Fibroblast of lung (primary cell): ENCODE data around the gene ZSCAN18. TPM values are rescaled to one million over a fixed set of nuclear protein-coding genes. Genes with fewer than 3 reads are reported as not detected.

Source experiments
- DNase-seq, 2 donors: peaks; one replicate each; pipeline versions ENCODE4 v3.0.0 to v3.0.0-alpha.2; 2010; ENCODE audit warnings: low read depth in 2 of 2
- H2AFZ ChIP-seq: 2 replicates; pipeline ENCODE4 v1.5.1; 2012; ENCODE audit warnings: low read length, control low read depth, inconsistent platforms
- H3K27ac ChIP-seq: 2 replicates; pipeline ENCODE4 v1.5.1; 2011; ENCODE audit warnings: low read length, control low read depth; ENCODE audit not compliant: insufficient read depth
- H3K27me3 ChIP-seq: 2 replicates; pipeline ENCODE4 v1.5.1; 2011; ENCODE audit warnings: mild to moderate bottlenecking, low read length; ENCODE audit not compliant: control insufficient read depth, insufficient read depth
- H3K36me3 ChIP-seq: 2 replicates; pipeline ENCODE4 v1.5.1; 2011; ENCODE audit warnings: low read length; ENCODE audit not compliant: control insufficient read depth, insufficient read depth
- H3K4me1 ChIP-seq: 2 replicates; pipeline ENCODE4 v1.5.1; 2011; ENCODE audit warnings: low read length; ENCODE audit not compliant: control insufficient read depth, insufficient read depth; ENCODE audit errors: extremely low read depth
- H3K4me2 ChIP-seq: 2 replicates; pipeline ENCODE4 v1.5.1; 2011; ENCODE audit warnings: low read length, control low read depth; ENCODE audit not compliant: insufficient read depth; ENCODE audit errors: extremely low read depth
- H3K4me3 ChIP-seq, 4 experiments: fragments of 200-600 bp in 1 of 4; sonication (generic) in 1 of 4; replicated peaks in 1 of 4; 2 replicates each; pipeline ENCODE4 v1.5.1; 2011 to 2016; ENCODE audit warnings: low read length in 4 of 4, low read depth in 3 of 4, mild to moderate bottlenecking in 3 of 4, control low read depth in 2 of 4, inconsistent platforms in 1 of 4, mixed read lengths in 1 of 4; ENCODE audit not compliant: insufficient read depth in 1 of 4; ENCODE audit errors: control extremely low read depth in 1 of 4
- H3K79me2 ChIP-seq: 2 replicates; pipeline ENCODE4 v1.5.1; 2012; ENCODE audit warnings: mild to moderate bottlenecking, low read length, inconsistent platforms; ENCODE audit not compliant: control insufficient read depth, insufficient read depth
- H3K9ac ChIP-seq: 2 replicates; pipeline ENCODE4 v1.5.1; 2011; ENCODE audit warnings: mild to moderate bottlenecking, low read length, control low read depth; ENCODE audit not compliant: insufficient read depth
- H3K9me3 ChIP-seq: 2 replicates; pipeline ENCODE4 v1.5.1; 2012; ENCODE audit warnings: low read depth, low read length; ENCODE audit not compliant: control insufficient read depth, insufficient read depth
- H4K20me1 ChIP-seq: 2 replicates; pipeline ENCODE4 v1.5.1; 2011; ENCODE audit warnings: low read length; ENCODE audit not compliant: control insufficient read depth, insufficient read depth; ENCODE audit errors: extremely low read depth
- CTCF ChIP-seq, 2 donors: IDR thresholded peaks in 1 of 2; conservative IDR thresholded peaks in 1 of 2; 1 replicate in 1 of 2; 2 replicates in 1 of 2; pipeline ENCODE4 v1.5.1; 2011 to 2012; ENCODE audit warnings: low read length in 2 of 2, control low read depth in 1 of 2, inconsistent platforms in 1 of 2, low read depth in 1 of 2, mild to moderate bottlenecking in 1 of 2
- EZH2 ChIP-seq: IDR thresholded peaks from 2 replicates; pipeline ENCODE4 v1.5.1; 2012; ENCODE audit warnings: low read length, control low read depth, mild to moderate bottlenecking; ENCODE audit errors: missing control alignments
- polyA plus RNA-seq, 2 donors: library from polyadenylated mRNA; depleted of rRNA in 1 of 2; stranded (reverse) in 1 of 2; unstranded in 1 of 2; fragments of >200 nt; gene quantifications; 2 replicates each; pipeline ENCODE4 v1.2.1, GENCODE V29; 2011 to 2012; ENCODE audit warnings: missing spikeins in 1 of 2
- total RNA-seq: library from RNA; depleted of rRNA; stranded (reverse); fragments of >200 nt; gene quantifications from 2 replicates; pipeline ENCODE4 v1.2.1, GENCODE V29; 2014

The ZSCAN18 gene
- total and polyA plus RNA-seq, 2 donors (not counting 1 experiment from before 2014, with no cell fraction given): 13.6 to 71.0 TPM

- no peaks in the 10 kb centered on the region for H3K79me2 ChIP-seq
These were observed 53.6 kb downstream of the ZSCAN18 start for GRCh38 chr19:58044391-58044790.

DNA sequence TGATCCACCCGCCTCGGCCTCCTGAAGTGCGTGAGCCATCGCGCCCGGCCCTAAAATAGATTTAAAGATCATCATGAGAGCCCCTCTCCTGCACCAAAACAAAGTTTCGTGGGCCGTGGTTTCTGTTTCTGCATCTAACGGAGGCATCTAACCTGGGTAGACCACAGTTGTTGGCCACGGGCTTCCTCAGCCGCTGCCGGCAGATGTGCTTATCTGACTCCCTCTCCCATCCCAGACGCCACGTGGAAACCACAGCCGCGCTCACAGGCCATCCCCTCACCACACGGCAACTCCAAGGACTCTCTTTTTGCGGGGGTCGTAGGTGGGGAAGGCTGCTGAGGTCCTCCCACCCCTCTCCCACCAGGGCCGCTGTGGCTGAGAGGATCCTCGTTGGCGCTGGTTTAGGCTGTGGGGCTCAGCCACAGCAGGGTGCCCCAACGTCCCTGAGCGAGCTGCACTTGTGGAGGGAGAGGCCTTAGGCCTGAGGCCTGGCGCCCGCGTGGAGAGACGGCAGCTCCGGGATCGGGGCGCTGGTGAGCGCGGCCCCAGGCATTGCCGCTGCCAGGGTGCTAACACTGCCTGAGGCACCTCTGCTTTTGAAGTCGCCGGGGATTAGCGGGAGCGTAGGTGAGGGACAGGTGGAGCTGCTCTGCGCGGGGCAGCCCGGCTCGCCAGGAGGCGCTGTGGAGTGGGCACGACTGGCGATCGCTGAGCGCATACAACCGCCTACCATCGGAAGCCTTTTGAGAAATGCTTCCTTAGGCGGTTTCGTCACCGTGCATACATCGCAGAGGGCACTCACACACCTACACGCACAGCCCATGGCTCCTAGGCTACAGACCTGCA lies 55.3 kb downstream of the ZSCAN18 start:
- H4K20me1 ChIP-seq: no peaks in the 10 kb centered on the region
- no peaks in the 10 kb centered on the region for H3K9me3 ChIP-seq
- H3K79me2 ChIP-seq: no peaks in the 10 kb centered on the region
- DNase-seq: no peak
- H3K9ac ChIP-seq: no peak overlapping the region
- H3K4me2 ChIP-seq: no peak overlapping the region
- TF ChIP-seq CTCF (conservative IDR thresholded peaks at IDR 0.05 in 1 of 2, IDR thresholded peaks at IDR 0.05 in 1 of 2; ENCODE audit: low read depth in 1 of 2, low read length in 2 of 2) (no peak), EZH2 (no peak)
- no peak overlapping the region for H3K4me3 ChIP-seq
- H3K36me3 ChIP-seq: no peaks in the 10 kb centered on the region
- no peaks in the 10 kb centered on the region for H3K4me1 ChIP-seq
- H3K27me3 ChIP-seq: no peaks in the 10 kb centered on the region
- no peak overlapping the region for H2AFZ ChIP-seq
- H3K27ac ChIP-seq: no peak overlapping the region

More at GRCh38 chr19:58044391-58044790, 53.6 kb downstream of the ZSCAN18 start:
- Histone ChIP-seq H3K27me3 (no peaks in the 10 kb centered on the region), H4K20me1 (no peaks in the 10 kb centered on the region), H3K36me3 (no peaks in the 10 kb centered on the region), H3K9me3 (no peaks in the 10 kb centered on the region), H2AFZ (no peak overlapping the region), H3K4me2 (no peak overlapping the region), H3K9ac (no peak overlapping the region), H3K4me1 (no peaks in the 10 kb centered on the region), H3K27ac (no peak overlapping the region), H3K4me3 (no peak overlapping the region)
- DNase-seq: no peak
- TF ChIP-seq EZH2: no peak
- TF ChIP-seq CTCF (conservative IDR thresholded peaks at IDR 0.05 in 1 of 2, IDR thresholded peaks at IDR 0.05 in 1 of 2; ENCODE audit: low read depth in 1 of 2, low read length in 2 of 2): no peak

DNA sequence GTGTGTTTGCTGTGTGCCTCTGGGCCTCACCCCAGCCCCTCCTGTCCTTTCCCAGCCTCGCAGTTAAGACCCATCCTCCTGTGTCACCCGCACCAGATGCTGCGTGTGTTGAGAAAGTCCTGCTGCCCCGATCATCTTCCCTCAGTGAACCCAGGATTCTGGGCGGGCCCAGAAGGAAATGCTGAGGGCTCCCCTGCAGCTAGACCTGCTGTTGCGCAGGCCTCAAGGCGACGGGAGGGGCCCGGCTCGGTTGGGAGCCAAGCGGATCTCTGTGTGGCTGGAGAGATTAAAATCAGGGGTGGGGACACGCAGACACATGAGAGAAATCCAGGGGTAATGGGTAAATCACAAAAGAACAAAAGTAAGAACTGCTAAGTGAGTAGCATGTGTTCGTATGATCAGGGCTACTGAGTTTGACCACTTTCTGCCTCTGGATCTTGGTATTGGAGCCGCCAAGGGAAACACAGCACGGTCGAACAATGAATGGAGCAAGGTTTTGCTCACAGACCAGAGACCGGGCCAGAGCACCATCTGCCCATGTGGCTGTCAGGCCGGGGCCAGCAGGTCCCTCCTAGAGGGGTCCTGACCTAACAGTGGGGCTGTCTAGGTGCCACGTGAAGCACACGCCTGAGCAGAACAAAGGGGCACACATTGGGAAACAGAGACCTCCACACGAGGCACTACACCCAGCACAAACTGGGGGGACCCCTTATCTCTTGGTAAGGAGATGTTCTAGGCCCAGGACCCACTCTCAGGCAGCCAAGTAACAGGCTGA lies 57.1 kb downstream of the ZSCAN18 start:
- no peaks in the 10 kb centered on the region for H3K9me3 ChIP-seq
- H3K27me3 ChIP-seq: no peaks in the 10 kb centered on the region
- no peak overlapping the region for H3K4me3 ChIP-seq

More for the DNA sequence above, 57.1 kb downstream of the ZSCAN18 start:
- Histone ChIP-seq H3K36me3 (no peaks in the 10 kb centered on the region), H4K20me1 (no peaks in the 10 kb centered on the region), H3K9ac (no peak overlapping the region), H3K27ac (no peak overlapping the region), H3K4me2 (no peak overlapping the region), H3K79me2 (no peaks in the 10 kb centered on the region), H3K4me1 (no peaks in the 10 kb centered on the region), H2AFZ (no peak overlapping the region)
- no peak for TF ChIP-seq EZH2
- no peak for TF ChIP-seq CTCF (conservative IDR thresholded peaks at IDR 0.05 in 1 of 2, IDR thresholded peaks at IDR 0.05 in 1 of 2; ENCODE audit: low read depth in 1 of 2, low read length in 2 of 2)
- no peak for DNase-seq
